Stomach smooth muscle (tissue), 2 donors: ENCODE results near the gene ETV6.

Experiments used
- H3K27ac ChIP-seq: one replicate; pipeline ENCODE4 v1.7.0; 2013; ENCODE audit warnings: mild to moderate bottlenecking, low read length, inconsistent platforms
- H3K27me3 ChIP-seq, 2 donors: one replicate each; pipeline ENCODE4 v1.7.0; 2013; ENCODE audit warnings: low read length in 2 of 2; ENCODE audit not compliant: insufficient read depth in 2 of 2, control insufficient read depth in 1 of 2
- H3K36me3 ChIP-seq, 2 donors: one replicate each; pipeline ENCODE4 v1.7.0; 2013; ENCODE audit warnings: low read length in 2 of 2; ENCODE audit not compliant: control insufficient read depth in 2 of 2, insufficient read depth in 2 of 2
- H3K4me1 ChIP-seq: one replicate; pipeline ENCODE4 v1.7.0; 2013; ENCODE audit warnings: low read length; ENCODE audit not compliant: control insufficient read depth, insufficient read depth
- H3K4me3 ChIP-seq, 2 donors: one replicate each; pipeline ENCODE4 v1.7.0; 2013; ENCODE audit warnings: low read length in 2 of 2
- H3K9ac ChIP-seq, 2 donors: one replicate each; pipeline ENCODE4 v1.7.0; 2013; ENCODE audit warnings: low read length in 2 of 2, mild to moderate bottlenecking in 1 of 2
- H3K9me3 ChIP-seq, 2 donors: one replicate each; pipeline ENCODE4 v1.7.0; 2013; ENCODE audit warnings: low read length in 2 of 2; ENCODE audit not compliant: control insufficient read depth in 2 of 2
- donor health status: healthy.
- donor health status: Pancreatic carcinoma.

Gene ETV6

DNA sequence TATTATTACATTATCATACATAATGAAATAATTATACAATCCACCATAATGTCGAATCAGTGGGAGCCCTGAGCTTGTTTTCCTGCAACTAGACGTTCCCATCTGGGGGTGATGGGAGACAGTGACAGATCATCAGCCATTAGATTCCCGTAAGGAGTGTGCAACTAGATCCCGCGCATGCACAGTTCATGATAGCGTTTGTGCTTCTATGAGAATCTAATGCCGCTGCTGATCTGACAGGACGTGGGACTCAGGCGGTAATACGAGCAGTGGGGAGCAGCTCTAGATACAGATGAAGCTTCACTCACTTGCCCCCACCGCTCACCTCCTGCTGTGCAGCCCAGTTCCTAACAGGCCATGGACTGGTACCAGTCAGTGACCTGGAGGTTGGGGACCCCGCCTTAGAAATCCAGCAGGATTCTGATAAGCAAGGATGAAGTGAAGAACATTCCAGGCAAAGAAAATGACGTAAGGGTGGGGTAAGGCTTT lies 204.6 kb downstream of the ETV6 start:
- Histone ChIP-seq H3K9me3 (no peaks in the 10 kb centered on the region), H3K27me3 (no peaks in the 10 kb centered on the region), H3K9ac (no peak overlapping the region), H3K27ac (no peak overlapping the region), H3K36me3 (peaks cover 22 to 37% of the 10 kb centered on the region in 2 donors), H3K4me1 (peaks cover 7% of the 10 kb centered on the region), H3K4me3 (no peak overlapping the region)

DNA sequence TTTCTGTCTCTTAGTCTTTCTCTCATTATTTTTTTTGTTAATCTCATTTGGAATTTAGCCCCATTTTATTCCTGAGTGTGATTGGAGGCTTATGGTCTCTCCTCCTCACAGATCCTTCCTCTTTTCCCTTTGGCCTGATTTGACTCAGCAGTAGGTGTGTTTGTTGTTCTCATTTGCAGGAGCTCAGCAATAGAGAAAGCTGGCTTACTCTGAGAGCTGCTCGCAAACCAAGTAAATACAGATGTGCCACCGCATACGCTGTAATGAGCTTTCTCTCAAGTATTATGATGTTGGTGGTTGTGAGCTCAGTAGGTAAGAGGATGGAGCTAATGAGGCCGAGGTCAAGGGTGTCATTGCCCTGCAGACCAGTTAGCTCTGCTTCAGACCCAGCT lies 206.5 kb downstream of the ETV6 start:
- Histone ChIP-seq H3K4me3 (no peak overlapping the region), H3K27ac (peak overlapping the region; percentile 19), H3K9ac (no peak overlapping the region), H3K36me3 (peaks cover 20 to 34% of the 10 kb centered on the region in 2 donors), H3K27me3 (no peaks in the 10 kb centered on the region), H3K9me3 (no peaks in the 10 kb centered on the region), H3K4me1 (peaks cover 18% of the 10 kb centered on the region)

DNA sequence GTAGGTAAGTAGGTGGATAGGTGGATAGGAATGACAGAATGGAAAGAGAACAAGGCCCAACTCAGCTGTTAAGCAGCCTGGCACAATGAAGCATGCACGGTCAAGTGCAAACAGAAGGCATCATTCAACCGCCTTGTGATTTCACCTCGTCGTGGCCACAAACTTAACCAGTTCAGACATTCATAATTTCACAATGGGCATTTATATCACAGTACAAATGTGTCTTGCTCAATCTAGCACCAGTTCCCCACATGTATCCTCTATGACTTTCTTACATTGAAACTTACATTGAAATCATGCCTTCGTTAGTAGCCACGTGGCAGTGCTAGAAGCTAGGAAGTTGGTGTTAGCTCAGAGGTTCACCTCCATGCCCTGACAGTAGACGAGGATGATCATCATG lies 207.5 kb downstream of the ETV6 start:
- peaks cover 20 to 34% of the 10 kb centered on the region in 2 donors for H3K36me3 ChIP-seq
- no peak overlapping the region for H3K4me3 ChIP-seq
- no peak overlapping the region for H3K9ac ChIP-seq
- H3K27ac ChIP-seq: no peak overlapping the region
- peaks cover 22% of the 10 kb centered on the region for H3K4me1 ChIP-seq
- no peaks in the 10 kb centered on the region for H3K27me3 ChIP-seq
- no peaks in the 10 kb centered on the region for H3K9me3 ChIP-seq

DNA sequence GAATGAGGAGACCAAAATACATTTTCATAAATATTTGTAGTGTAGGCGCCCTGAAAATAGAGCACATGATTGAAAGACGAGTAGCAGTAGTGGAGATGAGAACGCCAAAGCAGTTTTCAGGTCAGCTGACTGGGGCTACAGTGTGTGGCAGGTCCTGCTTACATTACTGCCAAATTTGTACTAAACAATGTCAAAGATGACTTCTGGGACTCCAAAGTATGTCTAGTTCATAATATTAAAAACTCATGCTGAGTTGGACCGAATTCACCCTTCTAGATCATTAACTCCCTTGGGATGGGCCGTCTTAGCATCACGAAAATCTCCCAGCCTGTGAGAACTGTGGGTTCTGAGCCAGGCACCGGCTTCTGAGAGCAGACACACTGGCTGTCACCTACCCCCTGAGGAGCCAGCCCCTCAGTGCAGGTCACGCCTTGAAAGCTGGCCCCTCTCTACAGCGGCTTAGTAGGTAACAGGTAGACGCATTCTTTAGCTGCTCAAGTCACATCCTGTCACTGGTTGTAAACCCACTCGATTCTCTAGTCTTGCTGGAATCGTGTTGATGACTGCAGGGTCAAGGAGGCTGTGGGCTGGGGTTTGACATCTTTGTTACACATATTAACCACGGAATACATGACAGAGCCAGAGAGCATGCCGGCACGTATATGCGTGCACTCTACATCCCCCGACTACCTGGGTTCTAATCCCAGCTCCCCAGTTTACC lies 210.4 kb downstream of the ETV6 start:
- peak overlapping the region in 1 of 2 donors; percentile 3 for H3K9ac ChIP-seq
- peaks cover 12 to 21% of the 10 kb centered on the region in 2 donors for H3K36me3 ChIP-seq
- H3K9me3 ChIP-seq: no peaks in the 10 kb centered on the region
- peak overlapping the region; percentile 95 for H3K27ac ChIP-seq
- no peak overlapping the region for H3K4me3 ChIP-seq
- H3K27me3 ChIP-seq: no peaks in the 10 kb centered on the region
- H3K4me1 ChIP-seq: peaks cover 51% of the 10 kb centered on the region

DNA sequence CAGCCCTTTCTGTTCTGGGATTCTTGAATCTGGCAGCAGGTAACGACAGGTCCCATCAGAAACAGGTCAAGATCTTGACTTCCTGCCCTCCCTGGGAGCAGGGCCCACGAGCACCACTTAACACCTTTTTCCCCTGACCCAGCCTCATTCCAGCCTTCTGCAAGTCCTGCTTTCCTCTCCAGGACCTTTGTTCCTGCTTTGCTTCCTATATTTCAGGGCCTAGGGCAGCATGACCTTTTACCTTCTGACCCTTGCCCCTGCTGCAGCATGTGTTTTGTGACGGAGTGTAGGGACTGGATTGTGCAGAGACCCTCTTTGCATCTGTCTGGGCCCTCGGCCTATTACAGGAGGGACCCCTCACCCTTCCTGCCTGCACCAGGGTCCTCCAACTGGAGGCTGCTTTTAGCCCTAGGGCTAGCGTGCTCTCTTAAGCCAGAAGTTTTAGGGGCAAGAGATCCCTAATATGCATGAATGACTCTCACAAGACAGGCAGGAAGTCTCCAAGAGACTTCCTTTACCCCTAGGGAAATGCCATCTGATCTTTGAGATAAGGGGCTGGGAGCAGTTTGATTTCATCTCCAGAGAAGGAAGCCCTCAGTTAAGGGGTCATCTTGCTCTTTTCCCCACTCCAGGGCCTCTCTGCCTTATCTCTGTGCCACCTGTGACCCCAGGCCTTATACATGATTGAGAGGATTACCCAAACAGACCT lies 211.8 kb downstream of the ETV6 start:
- Histone ChIP-seq H3K9me3 (peaks cover under 1 to 6% of the 10 kb centered on the region in 2 donors), H3K4me1 (peaks cover 51% of the 10 kb centered on the region), H3K27me3 (no peaks in the 10 kb centered on the region), H3K4me3 (no peak overlapping the region), H3K36me3 (peaks cover 6 to 11% of the 10 kb centered on the region in 2 donors), H3K9ac (peak overlapping the region; percentile 18 to 42), H3K27ac (peak overlapping the region; percentile 95)

DNA sequence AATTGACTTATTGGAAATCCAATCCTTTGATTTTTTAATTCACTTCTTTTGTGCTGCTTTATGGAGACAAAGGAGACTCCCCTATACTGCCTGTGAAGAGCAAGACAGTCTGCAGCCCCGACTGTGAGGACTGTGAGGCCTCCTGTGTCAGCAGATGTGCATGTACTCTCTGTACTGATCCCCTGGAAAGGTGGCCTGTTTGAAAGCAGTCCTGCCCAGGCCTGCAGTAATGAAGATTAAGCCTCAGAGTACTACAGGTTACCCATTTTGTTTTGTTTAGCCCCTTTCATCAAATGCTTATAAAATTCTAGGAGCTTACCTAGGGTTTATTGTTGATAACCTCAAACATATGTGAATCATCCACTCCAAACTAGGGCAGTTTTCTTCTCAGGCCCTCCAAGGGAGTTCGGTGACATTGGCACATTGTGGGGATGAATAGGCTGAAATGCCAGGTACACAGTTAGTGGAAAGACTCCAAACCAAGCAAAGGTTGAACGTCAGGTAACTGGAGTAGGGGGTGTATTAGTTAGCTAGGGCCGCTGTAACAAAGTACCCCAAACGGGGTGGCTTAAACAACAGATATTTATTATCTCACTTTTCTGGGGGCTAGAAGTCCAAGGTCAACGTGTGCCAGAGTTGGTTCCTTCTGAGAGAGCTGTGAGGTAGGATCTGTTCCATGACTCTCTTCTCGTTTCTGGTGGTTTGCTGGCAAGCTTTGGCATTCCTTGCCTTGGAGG lies 212.6 kb downstream of the ETV6 start:
- Histone ChIP-seq H3K27ac (peak overlapping the region; percentile 95), H3K36me3 (peaks cover 4% of the 10 kb centered on the region in 2 donors), H3K9me3 (peaks cover 7 to 8% of the 10 kb centered on the region in 2 donors), H3K4me1 (peaks cover 51% of the 10 kb centered on the region), H3K4me3 (peak overlapping the region in 1 of 2 donors; percentile 5), H3K9ac (peak overlapping the region; percentile 47 to 58), H3K27me3 (no peaks in the 10 kb centered on the region)

DNA sequence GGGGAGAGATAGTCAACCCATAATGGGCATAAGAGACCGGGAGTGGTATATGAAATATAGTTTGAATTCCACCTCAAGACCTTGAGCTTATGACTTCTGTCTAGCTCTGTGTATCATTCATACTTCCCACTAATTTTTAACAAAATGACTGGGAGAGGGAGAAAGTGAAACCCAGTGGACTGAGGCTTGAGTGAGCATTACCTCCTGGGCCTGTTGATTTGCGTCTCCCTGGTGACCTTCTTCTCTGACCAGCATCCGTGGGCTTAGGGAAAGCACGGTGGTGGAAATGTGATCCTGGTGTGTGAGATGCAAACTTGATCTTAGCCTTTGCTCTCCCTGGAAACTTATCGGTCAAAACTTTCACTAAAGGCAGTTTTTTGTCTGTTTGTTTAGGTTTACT lies 213.3 kb downstream of the ETV6 start:
- peaks cover under 1 to 4% of the 10 kb centered on the region in 2 donors for H3K36me3 ChIP-seq
- peak overlapping the region; percentile 5 to 44 for H3K4me3 ChIP-seq
- peak overlapping the region; percentile 58 to 78 for H3K9ac ChIP-seq
- H3K27me3 ChIP-seq: no peaks in the 10 kb centered on the region
- peak overlapping the region; percentile 95 for H3K27ac ChIP-seq
- peaks cover 51% of the 10 kb centered on the region for H3K4me1 ChIP-seq
- H3K9me3 ChIP-seq: peaks cover 7 to 8% of the 10 kb centered on the region in 2 donors

DNA sequence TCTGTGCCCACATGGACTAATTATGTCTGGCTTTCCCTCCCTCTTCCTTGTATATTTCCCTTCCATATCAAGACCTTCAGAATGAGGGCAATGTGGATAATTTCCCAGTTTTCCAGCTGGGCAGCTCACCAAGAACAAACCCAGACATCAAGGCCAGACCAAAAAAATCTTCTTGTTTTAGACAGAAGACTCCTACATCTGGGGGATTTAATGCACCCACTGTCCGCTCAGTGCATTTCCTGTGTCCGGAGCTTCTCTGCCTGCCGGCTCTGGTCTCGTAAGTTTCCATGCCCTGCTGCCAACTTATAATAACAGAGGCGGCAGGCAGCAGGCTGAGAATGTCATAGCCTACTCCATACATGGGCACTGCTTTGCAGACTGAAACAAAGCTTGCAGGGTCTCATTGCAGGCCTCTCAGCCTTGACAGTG lies 214.0 kb downstream of the ETV6 start:
- H3K4me3 ChIP-seq: peak overlapping the region; percentile 12 to 44
- peak overlapping the region; percentile 58 to 78 for H3K9ac ChIP-seq
- H3K9me3 ChIP-seq: peaks cover 7 to 8% of the 10 kb centered on the region in 2 donors
- H3K4me1 ChIP-seq: peaks cover 51% of the 10 kb centered on the region
- H3K36me3 ChIP-seq: peaks cover 0 to 3% of the 10 kb centered on the region in 2 donors
- H3K27ac ChIP-seq: peak overlapping the region; percentile 95
- H3K27me3 ChIP-seq: no peaks in the 10 kb centered on the region

DNA sequence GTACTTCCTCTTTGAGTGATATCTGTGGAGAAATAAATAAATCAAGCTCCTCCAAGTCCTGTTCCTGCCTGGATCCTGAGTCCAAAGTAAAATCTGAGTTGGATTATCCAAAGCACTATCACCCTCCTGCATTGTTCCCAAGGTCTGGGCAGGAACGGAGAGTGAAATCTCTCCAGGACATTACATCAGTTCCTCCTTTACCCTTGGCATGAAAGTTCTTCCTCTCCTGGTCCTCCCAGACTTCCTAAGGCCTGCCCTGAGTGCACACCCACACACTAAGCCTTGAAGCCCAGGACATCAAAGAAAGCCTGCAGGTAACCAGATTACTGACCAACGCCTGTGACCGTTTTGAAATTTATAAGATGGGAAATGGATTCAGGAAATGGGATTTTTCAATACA lies 214.5 kb downstream of the ETV6 start:
- peak overlapping the region; percentile 58 to 62 for H3K9ac ChIP-seq
- peaks cover 51% of the 10 kb centered on the region for H3K4me1 ChIP-seq
- H3K4me3 ChIP-seq: peak overlapping the region in 1 of 2 donors; percentile 44
- peaks cover 0 to 2% of the 10 kb centered on the region in 2 donors for H3K36me3 ChIP-seq
- H3K27ac ChIP-seq: peak overlapping the region; percentile 95
- H3K9me3 ChIP-seq: peaks cover 7 to 8% of the 10 kb centered on the region in 2 donors
- no peaks in the 10 kb centered on the region for H3K27me3 ChIP-seq

DNA sequence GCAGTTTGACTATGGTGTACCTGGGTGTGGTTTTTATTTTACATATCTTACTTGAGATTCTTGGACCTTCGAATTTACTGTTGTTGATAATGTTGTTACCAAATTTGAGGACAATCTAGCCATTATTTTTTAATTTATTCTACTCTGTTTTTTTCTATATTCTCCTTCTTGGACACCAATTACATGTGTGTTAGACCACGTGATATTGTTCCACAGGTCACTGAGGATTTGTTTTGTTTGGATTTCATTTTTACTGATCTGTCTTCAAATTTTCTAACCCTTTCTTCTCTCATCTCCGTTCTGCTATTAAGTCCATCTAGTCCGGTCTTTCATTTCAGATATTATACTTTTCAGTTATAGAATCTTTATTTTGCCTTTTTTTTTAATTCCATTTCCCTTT lies 216.3 kb downstream of the ETV6 start:
- no peak overlapping the region for H3K4me3 ChIP-seq
- no peaks in the 10 kb centered on the region for H3K27me3 ChIP-seq
- H3K4me1 ChIP-seq: peaks cover 40% of the 10 kb centered on the region
- peaks cover 7 to 8% of the 10 kb centered on the region in 2 donors for H3K9me3 ChIP-seq
- H3K36me3 ChIP-seq: peaks cover 10 to 17% of the 10 kb centered on the region in 2 donors
- no peak overlapping the region for H3K9ac ChIP-seq
- H3K27ac ChIP-seq: no peak overlapping the region
